HCT116 (cell line): ENCODE results near the gene USF2.

Source experiments
- CEBPB ChIP-seq: IDR thresholded peaks from 2 replicates; pipeline ENCODE4 v1.6.1; 2012; ENCODE audit warnings: low read depth
- CTCF ChIP-seq, 3 experiments: fragments of 200-600 bp in 1 of 3; sonication (generic) in 1 of 3; IDR thresholded peaks in 2 of 3; conservative IDR thresholded peaks in 1 of 3; 2 replicates each; pipeline ENCODE4 v1.5.1; 2012 to 2017; ENCODE audit warnings: low read depth in 2 of 3, low read length in 2 of 3, antibody characterized with exemption in 1 of 3, borderline replicate concordance in 1 of 3, control low read depth in 1 of 3, mild to moderate bottlenecking in 1 of 3, mixed read lengths in 1 of 3, mixed run types in 1 of 3, moderate library complexity in 1 of 3; ENCODE audit not compliant: insufficient read depth in 1 of 3

GRCh38 chr19:35226748-35227147 is 42.0 kb upstream of the USF2 start:
- TF ChIP-seq CEBPB (no peak), CTCF (IDR thresholded peaks at IDR 0.05 in 2 of 3, conservative IDR thresholded peaks at IDR 0.05 in 1 of 3; ENCODE audit: borderline replicate concordance in 1 of 3, insufficient read depth in 1 of 3, low read depth in 2 of 3, low read length in 2 of 3) (no peak)
